Measurements from ENCODE around the gene RANGAP1. TPM values are rescaled to one million over a fixed set of nuclear protein-coding genes. Genes with fewer than 3 reads are reported as not detected.

Gene RANGAP1
- total RNA-seq, 2 experiments from 2014 or later = 113 to 117 TPM

- CTCF ChIA-PET = interaction anchor here (0.6 to 2.6 kb wide), 35 partner anchors 9 to 710 kb away, joined by 3 to 38 read pairs (median 4); partner anchors contain the start of genes EP300, RANGAP1 and RBX1
- H3K4me1 Mint-ChIP-seq = peaks cover 6% of the 10 kb centered on the region
- H3K36me3 Mint-ChIP-seq (ENCODE audit: low read depth) = no peaks in the 10 kb centered on the region
- peak; percentile 87 for DNase-seq
- no peak overlapping the region for H3K27ac Mint-ChIP-seq
- POLR2A ChIA-PET = interaction anchor here (0.6 to 1.3 kb wide), 3 partner anchors 11 to 315 kb away, joined by 3 to 7 read pairs (median 3); no protein-coding TSS in a partner anchor
- peak overlapping the region; percentile 58 for H3K4me3 Mint-ChIP-seq
- H3K9me3 Mint-ChIP-seq = no peaks in the 10 kb centered on the region
- H3K27me3 Mint-ChIP-seq = peaks cover 2% of the 10 kb centered on the region
Observed at GRCh38 chr22:41237707-41238569, 48.0 kb downstream of the RANGAP1 start.

GRCh38 chr22:41237036-41237706 lies 48.8 kb downstream of the RANGAP1 start:
- ChIA-PET CTCF (interaction anchor here (0.6 to 2.6 kb wide), 34 partner anchors 10 to 709 kb away, joined by 3 to 38 read pairs (median 4); partner anchors contain the start of genes EP300, RANGAP1 and RBX1), POLR2A (interaction anchor here (0.6 to 1.3 kb wide), 4 partner anchors 11 to 314 kb away, joined by 3 to 7 read pairs (median 4); no protein-coding TSS in a partner anchor)
- H3K4me3 Mint-ChIP-seq = peak overlapping the region; percentile 58
- H3K36me3 Mint-ChIP-seq (ENCODE audit: low read depth) = no peaks in the 10 kb centered on the region
- H3K27me3 Mint-ChIP-seq = peaks cover 2% of the 10 kb centered on the region
- H3K27ac Mint-ChIP-seq = no peak overlapping the region
- no peak for DNase-seq
- H3K9me3 Mint-ChIP-seq = no peaks in the 10 kb centered on the region
- H3K4me1 Mint-ChIP-seq = peaks cover 6% of the 10 kb centered on the region

GRCh38 chr22:41234815-41235695 lies 50.9 kb downstream of the RANGAP1 start:
- ChIA-PET POLR2A (no interaction called here), CTCF (interaction anchor here (0.6 to 1.6 kb wide), 3 partner anchors 312 to 314 kb away, joined by 3 to 4 read pairs (median 3); no protein-coding TSS in a partner anchor)
- H3K4me3 Mint-ChIP-seq = no peak overlapping the region

GRCh38 chr22:41231369-41231768 lies 54.6 kb downstream of the RANGAP1 start:
- Mint-ChIP-seq H3K4me1 (no peaks in the 10 kb centered on the region), H3K4me3 (no peak overlapping the region), H3K27ac (no peak overlapping the region), H3K9me3 (no peaks in the 10 kb centered on the region), H3K27me3 (no peaks in the 10 kb centered on the region), H3K36me3 (ENCODE audit: low read depth) (peaks cover 8% of the 10 kb centered on the region)
- DNase-seq = no peak
- ChIA-PET CTCF (interaction anchor here (2.2 kb wide), 1 partner anchor 14 kb away, joined by 5 read pairs; no protein-coding TSS in a partner anchor), POLR2A (no interaction called here)

More at GRCh38 chr22:41234815-41235695, 50.9 kb downstream of the RANGAP1 start:
- H3K36me3 Mint-ChIP-seq (ENCODE audit: low read depth) = peaks cover 4% of the 10 kb centered on the region
- peaks cover 2% of the 10 kb centered on the region for H3K27me3 Mint-ChIP-seq
- no peak overlapping the region for H3K27ac Mint-ChIP-seq
- no peaks in the 10 kb centered on the region for H3K9me3 Mint-ChIP-seq
- peaks cover 6% of the 10 kb centered on the region for H3K4me1 Mint-ChIP-seq
- no peak for DNase-seq

GRCh38 chr22:41230401-41230785 lies 55.6 kb downstream of the RANGAP1 start:
- peaks cover 8% of the 10 kb centered on the region for H3K36me3 Mint-ChIP-seq (ENCODE audit: low read depth)
- H3K27ac Mint-ChIP-seq = no peak overlapping the region
- H3K27me3 Mint-ChIP-seq = no peaks in the 10 kb centered on the region
- no peaks in the 10 kb centered on the region for H3K9me3 Mint-ChIP-seq
- no peak for DNase-seq
- POLR2A ChIA-PET = no interaction called here
- CTCF ChIA-PET = interaction anchor here (2.2 kb wide), 1 partner anchor 13 kb away, joined by 5 read pairs; no protein-coding TSS in a partner anchor
- H3K4me1 Mint-ChIP-seq = no peaks in the 10 kb centered on the region
- H3K4me3 Mint-ChIP-seq = no peak overlapping the region

- H3K27me3 Mint-ChIP-seq = no peaks in the 10 kb centered on the region
Observed at GRCh38 chr22:41229730-41230400, 56.1 kb downstream of the RANGAP1 start.

GRCh38 chr22:41229215-41229614 lies 56.8 kb downstream of the RANGAP1 start:
- Mint-ChIP-seq H3K4me1 (no peaks in the 10 kb centered on the region), H3K9me3 (no peaks in the 10 kb centered on the region), H3K27me3 (no peaks in the 10 kb centered on the region), H3K36me3 (ENCODE audit: low read depth) (peaks cover 8% of the 10 kb centered on the region), H3K27ac (no peak overlapping the region), H3K4me3 (no peak overlapping the region)
- ChIA-PET POLR2A (no interaction called here), CTCF (interaction anchor here (0.9 kb wide), 1 partner anchor 9 kb away, joined by 3 read pairs; no protein-coding TSS in a partner anchor)
- DNase-seq = no peak

More at GRCh38 chr22:41229730-41230400, 56.1 kb downstream of the RANGAP1 start:
- Mint-ChIP-seq H3K27ac (no peak overlapping the region), H3K36me3 (ENCODE audit: low read depth) (peaks cover 8% of the 10 kb centered on the region), H3K4me3 (no peak overlapping the region), H3K4me1 (no peaks in the 10 kb centered on the region), H3K9me3 (no peaks in the 10 kb centered on the region)
- no peak for DNase-seq
- ChIA-PET POLR2A (no interaction called here), CTCF (interaction anchor here (0.9 to 2.2 kb wide), 2 partner anchors 8 to 12 kb away, joined by 3 to 5 read pairs; no protein-coding TSS in a partner anchor)

GRCh38 chr22:41226723-41227655 lies 59.0 kb downstream of the RANGAP1 start:
- no peak overlapping the region for H3K4me3 Mint-ChIP-seq
- POLR2A ChIA-PET = interaction anchor here (0.7 kb wide), 1 partner anchor 11 kb away, joined by 3 read pairs; no protein-coding TSS in a partner anchor
- no peaks in the 10 kb centered on the region for H3K27me3 Mint-ChIP-seq
- H3K36me3 Mint-ChIP-seq (ENCODE audit: low read depth) = peaks cover 12% of the 10 kb centered on the region
- no peaks in the 10 kb centered on the region for H3K4me1 Mint-ChIP-seq
- no peak overlapping the region for H3K27ac Mint-ChIP-seq
- no peaks in the 10 kb centered on the region for H3K9me3 Mint-ChIP-seq
- no peak for DNase-seq
- CTCF ChIA-PET = interaction anchor here (0.5 to 2.3 kb wide), 4 partner anchors 11 to 332 kb away, joined by 3 to 17 read pairs (median 3); no protein-coding TSS in a partner anchor

GRCh38 chr22:41223535-41223934 lies 62.5 kb downstream of the RANGAP1 start:
- ChIA-PET POLR2A (no interaction called here), CTCF (interaction anchor here (0.5 to 3.0 kb wide), 3 partner anchors 10 to 16 kb away, joined by 3 to 13 read pairs (median 4); no protein-coding TSS in a partner anchor)
- peaks cover 20% of the 10 kb centered on the region for H3K36me3 Mint-ChIP-seq (ENCODE audit: low read depth)
- no peaks in the 10 kb centered on the region for H3K9me3 Mint-ChIP-seq
- no peak for DNase-seq
- H3K4me3 Mint-ChIP-seq = no peak overlapping the region
- H3K27ac Mint-ChIP-seq = no peak overlapping the region
- H3K27me3 Mint-ChIP-seq = no peaks in the 10 kb centered on the region
- peaks cover 2% of the 10 kb centered on the region for H3K4me1 Mint-ChIP-seq

GRCh38 chr22:41222846-41223507 lies 63.0 kb downstream of the RANGAP1 start:
- Mint-ChIP-seq H3K36me3 (ENCODE audit: low read depth) (peaks cover 20% of the 10 kb centered on the region), H3K9me3 (no peaks in the 10 kb centered on the region), H3K4me1 (peaks cover 6% of the 10 kb centered on the region), H3K4me3 (no peak overlapping the region), H3K27me3 (no peaks in the 10 kb centered on the region), H3K27ac (no peak overlapping the region)
- POLR2A ChIA-PET = no interaction called here
- no peak for DNase-seq
- CTCF ChIA-PET = interaction anchor here (0.5 to 3.0 kb wide), 4 partner anchors 11 to 352 kb away, joined by 3 to 13 read pairs (median 4); no protein-coding TSS in a partner anchor
